GM19239 (cell line): Measurements from ENCODE around the gene SLMAP.

Experiments used
- DNase-seq: peaks from one replicate; pipeline ENCODE4 v3.0.0; 2011; ENCODE audit warnings: low spot score; ENCODE audit not compliant: insufficient read length
- FAIRE-seq: peaks from 2 replicates; lab custom pipeline; 2011; peaks lifted over from hg19 to GRCh38; lab: Jason Lieb, UNC

Gene SLMAP

DNA sequence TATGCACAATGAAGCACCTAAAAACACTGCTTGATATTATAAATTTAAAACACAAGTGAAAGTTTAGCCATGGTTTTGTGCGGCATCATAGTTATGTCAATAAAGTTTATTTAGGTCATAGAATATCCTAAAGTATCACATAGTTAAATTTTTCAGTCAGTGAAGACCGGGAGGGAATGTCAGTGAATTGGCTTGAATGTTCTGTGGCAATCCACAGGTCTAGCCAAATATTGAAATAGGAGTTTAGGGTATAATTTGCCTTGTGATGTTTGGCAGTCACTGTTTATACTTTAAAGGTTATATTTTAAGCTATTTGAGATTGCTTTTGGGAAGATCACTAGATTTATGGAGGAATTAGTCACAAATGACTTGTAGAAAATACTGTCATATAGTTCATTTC is 172.4 kb downstream of the SLMAP start:
- FAIRE-seq, result no peak

DNA sequence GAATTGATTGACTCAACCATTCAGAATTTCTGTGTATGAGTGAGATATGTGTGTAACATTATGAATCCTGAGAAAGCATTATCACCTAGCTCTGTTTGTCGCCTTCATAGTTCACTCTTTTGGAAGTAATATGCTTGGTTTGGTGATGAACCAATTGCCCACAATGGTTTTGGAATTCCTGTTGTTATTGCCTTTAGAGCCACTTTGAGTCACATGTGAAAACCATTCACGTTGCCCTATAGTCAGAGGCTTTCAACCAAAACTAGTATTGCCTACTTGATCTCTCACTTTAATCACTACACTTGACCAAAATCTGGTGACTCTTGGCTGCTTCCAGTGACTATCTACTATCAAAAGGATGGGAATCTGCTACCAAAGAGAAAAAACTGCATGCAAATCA is 173.9 kb downstream of the SLMAP start:
- DNase-seq (no peak), FAIRE-seq (no peak)

More for the DNA sequence above, 172.4 kb downstream of the SLMAP start:
- DNase-seq, result no peak

DNA sequence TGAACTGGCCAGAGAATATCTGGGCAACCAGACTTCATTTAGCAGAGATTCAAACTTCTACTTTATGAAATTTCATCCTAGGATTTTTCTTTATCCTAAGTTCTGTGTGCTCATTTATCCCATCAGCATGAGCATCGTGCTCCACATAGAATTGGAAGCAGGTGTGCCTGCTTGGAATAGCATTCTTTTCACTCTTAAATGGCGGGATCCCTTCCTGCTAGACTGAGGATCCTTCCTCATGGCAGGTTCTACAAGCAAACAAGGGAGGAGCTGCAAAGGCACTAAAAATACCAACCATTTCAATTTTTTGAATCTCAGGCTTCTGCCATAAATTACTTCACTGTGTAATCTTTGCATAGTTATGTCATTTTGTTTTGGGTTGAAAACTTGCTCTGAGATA is 177.5 kb downstream of the SLMAP start:
- FAIRE-seq, result no peak
- no peak for DNase-seq

DNA sequence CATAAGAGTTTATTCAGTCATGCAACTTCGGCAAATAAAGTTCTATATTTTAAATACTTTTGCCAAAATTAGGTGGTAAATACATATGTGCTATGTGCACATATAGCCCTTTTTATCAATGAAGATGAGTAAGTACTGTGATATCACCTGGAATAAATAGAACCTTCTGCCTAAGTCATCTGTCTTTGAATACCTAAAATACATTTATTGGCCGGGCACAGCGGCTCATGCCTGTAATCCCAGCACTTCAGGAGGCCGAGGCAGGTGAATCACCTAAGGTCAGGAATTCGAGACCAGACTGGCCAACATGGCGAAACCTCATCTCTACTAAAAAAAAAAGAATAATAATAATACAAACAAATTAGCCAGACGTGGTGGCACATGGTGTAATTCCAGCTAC is 178.3 kb downstream of the SLMAP start:
- FAIRE-seq, result no peak
- no peak for DNase-seq

DNA sequence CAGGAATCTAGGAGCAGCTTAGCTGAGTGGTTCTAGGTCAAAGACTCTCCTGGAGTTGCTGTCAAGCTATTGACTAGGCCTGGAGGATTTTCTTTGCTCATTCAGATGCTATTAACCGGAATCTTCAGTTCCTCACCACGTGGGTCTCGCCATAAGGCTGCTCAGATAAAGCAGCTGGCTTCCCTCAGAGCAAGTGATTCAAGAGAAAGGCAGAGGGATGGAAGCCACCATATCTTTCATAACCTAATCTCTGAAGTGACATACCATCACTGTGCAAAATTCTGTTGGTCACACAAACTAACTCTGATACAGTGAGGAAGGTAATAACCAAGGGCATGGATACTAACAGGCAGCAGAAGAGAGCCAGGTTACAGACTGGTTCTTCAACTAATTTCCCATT is 179.4 kb downstream of the SLMAP start:
- FAIRE-seq, result no peak
- no peak for DNase-seq

DNA sequence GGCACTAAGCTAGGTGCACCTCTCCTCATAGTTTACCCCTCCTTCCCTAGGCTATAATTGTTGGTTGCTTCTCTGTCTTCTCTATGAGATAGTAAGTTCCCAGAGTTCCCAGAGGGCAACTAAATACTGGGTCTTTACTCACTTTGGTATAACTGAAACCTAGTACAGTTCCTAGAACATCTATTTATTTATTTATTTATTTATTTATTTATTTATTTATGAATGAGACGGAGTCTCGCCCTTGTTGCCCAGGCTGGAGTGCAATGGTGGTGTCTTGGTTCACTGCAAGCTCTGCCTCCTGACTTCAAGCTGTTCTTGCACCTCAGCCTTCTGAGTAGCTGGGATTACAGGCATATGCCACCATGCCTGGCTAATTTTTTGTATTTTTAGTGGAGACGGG is 181.0 kb downstream of the SLMAP start:
- FAIRE-seq, result no peak

DNA sequence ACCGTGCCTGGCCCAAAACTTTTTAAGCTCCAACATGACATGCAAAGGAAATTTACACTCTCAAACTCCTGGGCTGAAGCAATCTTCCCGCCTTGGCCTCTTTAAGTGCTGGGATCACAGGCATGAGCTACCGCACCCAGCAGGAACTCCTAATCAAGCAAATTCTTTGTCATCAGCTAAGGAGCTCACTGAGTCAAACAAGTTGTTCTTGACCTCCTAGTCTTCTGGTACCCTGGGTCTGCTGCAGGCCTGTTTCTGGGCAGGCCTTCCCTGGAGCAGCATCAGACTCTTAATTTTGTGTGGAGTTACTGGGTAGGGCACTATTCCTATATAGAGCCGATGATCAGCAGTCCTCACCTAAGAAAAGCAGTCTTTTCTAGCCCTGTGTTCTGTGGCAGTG is 183.7 kb downstream of the SLMAP start:
- no peak for DNase-seq
- no peak for FAIRE-seq

More for the DNA sequence above, 181.0 kb downstream of the SLMAP start:
- no peak for DNase-seq

DNA sequence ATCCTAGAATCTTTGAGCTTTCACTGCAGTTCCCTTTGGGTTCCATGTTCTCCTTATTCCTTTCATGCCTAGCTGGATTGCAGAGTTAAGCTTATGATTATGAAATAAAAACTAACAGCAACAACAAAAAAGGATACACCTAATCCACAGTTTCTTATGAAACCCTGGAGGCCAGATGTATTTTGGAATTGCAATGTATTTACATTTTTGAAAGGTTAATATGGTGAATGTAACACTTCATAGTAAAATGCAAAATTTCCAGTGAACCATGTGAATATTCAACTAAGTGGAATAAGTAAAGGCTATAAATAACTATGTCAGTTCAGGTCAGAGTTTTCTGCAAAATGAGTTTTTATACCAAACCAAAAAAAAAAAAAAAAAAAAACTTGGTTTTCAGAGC is 186.3 kb downstream of the SLMAP start:
- DNase-seq, result no peak
- FAIRE-seq, result no peak

DNA sequence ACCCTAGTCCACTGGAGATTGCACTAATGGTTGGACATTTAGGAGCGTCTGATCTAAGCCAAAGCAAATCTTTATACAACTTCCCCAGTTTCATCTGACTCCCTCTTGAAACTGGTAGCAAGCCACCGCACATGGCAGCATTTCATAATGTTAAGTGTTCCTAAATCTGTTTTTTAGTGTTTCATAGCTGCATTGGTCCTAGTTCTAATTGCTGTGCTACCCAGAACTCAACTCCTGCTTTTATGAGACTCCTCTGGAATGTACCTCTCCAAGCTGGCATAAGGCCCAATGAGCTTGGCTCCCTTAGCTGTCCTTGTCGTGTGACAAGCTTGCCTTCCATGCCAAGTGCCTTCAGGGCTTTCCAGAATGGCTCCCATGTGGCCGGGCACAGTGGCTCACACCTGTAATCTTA is 186.8 kb downstream of the SLMAP start:
- DNase-seq, result no peak

DNA sequence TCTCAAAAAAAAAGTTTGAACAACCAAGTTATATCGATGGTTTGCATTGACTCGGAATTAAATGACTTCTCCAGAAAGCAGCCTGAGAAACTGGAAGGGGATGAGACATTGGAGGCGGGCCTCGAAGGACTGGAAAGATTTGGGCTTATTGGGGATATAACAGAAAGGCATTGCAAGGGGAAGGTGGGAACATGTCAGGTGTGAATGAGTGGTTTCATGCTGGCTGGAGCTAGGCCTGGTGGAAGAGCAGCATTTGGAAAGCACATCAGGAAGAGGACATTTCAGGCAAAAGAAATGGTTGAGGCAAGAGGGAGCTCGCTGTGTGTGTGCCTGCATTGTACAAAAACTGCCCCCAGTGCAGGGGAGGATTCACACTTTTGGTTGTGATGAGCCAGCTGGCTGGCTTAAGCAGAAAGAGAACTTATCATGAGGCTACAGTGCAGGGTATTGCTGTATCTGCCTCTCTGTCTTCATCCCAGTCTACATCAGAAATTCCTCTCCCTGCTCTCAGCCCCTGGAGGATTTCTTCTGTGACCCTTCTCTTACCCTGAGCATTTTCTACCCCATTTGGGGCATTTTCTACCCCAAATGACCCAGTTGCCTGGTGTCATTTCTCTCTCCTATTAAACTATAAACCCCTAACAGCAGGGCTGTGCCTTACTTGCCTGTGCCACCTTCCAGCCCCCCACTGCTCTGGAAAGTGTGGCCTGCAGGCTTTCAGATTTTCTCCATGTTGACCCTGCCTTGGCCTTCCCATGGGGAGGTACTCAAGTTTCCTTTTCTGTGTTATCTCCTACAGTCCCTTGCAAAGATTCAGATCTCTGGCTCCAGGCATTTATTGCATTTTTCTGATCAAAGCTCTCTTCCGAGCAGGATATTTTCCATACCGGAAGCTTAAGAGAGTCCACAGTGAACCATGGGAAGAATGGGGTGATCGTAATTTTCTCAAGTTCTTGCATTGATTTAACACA is 187.7 kb downstream of the SLMAP start:
- no peak for FAIRE-seq
- no peak for DNase-seq

More for the DNA sequence above, 186.8 kb downstream of the SLMAP start:
- no peak for FAIRE-seq

DNA sequence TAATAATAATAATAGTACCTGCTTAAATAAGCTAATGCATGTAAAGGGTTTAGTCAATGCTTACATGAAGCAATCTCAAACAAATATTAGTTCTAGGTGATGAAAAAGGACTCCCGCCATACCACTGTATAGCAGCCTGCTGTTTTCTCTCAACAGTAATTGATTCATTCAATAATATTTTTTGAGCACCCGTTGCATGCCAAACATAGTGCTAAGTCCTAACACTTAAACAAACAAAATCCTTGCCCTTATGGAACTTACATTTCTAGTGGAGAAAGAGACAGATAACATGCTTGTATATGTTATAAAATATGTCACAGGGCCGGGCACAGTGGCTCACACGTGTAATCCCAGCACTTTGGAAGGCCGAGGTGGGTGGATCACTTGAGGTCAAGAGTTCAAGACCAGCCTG is 190.9 kb downstream of the SLMAP start:
- no peak for DNase-seq
- no peak for FAIRE-seq

DNA sequence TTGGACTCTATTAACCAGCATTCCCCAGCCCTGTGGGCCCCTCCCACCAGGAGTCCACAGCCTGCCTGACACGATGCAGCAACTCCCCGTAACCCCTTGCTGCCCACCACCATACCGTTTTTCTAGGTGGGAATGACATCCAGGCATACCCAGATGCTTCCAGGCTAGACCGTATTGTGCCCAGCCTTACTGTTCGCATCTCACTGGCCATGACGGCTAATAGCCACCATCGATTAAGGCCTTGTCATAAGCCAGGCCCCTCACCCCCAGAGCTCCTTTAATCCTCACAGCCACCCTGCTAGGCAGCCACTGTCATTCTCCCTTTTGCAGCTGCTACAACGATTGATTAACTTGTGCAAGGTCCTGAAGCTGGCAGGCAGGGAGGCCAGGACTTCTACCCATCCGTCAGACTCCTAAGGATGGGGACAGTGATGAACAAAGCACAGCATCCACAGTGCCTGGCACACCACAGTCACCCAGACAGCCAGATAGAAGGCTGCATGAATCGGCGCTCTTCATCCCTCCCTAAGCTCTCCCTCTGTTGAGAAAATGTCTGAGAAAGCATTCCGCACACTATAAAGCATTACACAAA is 192.1 kb downstream of the SLMAP start:
- DNase-seq, result no peak

DNA sequence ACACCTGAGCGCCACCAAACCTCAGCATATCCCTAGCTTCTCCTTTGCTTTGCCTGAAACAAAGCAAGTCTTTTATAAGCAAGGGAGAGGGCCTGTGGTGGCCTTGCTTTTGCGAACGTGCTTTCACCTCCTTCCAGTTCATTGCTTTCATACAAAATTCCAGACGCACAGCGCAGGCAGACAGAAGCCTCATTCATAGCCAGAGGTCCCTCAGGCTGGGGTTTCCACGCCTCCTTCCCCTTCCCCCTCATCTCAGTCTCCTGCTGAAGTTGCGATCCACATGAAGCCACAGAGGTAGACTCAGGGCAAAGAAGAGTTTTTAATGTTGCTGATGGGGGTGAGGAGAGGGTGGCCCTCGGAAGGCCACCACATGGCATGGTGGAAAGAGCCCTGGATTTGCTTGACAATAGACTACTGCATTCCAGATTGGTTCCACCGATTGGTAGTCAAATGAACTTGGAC is 192.7 kb downstream of the SLMAP start:
- no peak for FAIRE-seq
- DNase-seq, result no peak

More for the DNA sequence above, 192.1 kb downstream of the SLMAP start:
- no peak for FAIRE-seq

DNA sequence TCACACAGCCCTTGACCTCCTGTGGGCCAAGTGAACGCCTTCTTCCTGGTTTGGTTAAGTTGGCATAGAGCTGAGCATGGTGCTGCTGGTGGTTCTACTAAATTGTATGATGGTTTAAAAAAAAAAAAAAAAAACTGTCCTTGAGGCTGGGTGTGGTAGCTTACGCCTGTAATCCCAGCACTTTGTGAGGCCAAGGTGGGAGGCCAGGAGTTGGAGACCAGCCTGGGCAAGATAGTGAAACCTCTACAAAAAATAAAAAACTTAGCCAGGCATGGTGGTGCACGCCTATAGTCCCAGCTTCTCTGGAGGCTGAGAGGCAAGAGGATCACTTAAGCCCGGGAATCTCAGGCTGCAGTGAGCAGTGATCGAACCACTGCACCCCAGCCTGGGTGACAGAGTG is 193.2 kb downstream of the SLMAP start:
- no peak for DNase-seq
- FAIRE-seq, result no peak

DNA sequence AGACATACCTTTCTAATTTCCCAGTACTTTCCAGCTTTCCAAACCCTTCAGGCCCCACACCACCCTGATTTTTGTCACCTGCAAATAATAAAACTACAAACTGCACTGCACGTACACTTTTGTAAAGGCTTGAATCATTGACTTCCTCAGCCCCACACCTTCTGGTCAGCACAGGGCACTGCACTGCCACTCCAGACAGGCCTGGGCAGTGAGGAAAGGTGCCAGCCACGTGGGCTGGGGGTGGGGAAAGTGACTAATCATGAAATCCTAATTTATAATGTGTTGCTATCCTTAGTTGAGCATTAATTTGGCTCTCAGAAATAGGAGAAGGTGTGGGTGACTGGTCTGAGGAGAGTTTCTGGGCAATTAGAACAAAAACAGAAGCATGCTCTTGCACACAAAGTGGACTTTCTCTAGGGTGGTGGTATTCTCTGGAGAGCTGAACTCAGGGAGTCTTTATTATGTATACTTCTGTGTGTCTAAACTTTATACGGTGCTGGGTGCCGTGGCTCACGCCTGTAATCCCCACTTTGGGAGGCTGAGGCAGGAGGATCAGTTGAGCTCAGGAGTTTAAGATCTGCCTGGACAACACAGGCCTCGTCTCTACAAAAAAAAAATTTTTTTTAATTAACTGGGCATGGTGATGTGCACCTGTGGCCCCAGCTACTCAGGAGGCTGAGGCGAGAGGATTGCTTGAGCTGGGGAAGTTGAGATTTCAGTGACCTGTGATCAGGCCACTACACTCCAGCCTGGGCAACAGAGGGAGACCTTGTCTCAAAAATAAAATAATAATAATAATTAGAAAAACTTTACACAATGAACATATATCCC is 193.9 kb downstream of the SLMAP start:
- no peak for DNase-seq
- no peak for FAIRE-seq

DNA sequence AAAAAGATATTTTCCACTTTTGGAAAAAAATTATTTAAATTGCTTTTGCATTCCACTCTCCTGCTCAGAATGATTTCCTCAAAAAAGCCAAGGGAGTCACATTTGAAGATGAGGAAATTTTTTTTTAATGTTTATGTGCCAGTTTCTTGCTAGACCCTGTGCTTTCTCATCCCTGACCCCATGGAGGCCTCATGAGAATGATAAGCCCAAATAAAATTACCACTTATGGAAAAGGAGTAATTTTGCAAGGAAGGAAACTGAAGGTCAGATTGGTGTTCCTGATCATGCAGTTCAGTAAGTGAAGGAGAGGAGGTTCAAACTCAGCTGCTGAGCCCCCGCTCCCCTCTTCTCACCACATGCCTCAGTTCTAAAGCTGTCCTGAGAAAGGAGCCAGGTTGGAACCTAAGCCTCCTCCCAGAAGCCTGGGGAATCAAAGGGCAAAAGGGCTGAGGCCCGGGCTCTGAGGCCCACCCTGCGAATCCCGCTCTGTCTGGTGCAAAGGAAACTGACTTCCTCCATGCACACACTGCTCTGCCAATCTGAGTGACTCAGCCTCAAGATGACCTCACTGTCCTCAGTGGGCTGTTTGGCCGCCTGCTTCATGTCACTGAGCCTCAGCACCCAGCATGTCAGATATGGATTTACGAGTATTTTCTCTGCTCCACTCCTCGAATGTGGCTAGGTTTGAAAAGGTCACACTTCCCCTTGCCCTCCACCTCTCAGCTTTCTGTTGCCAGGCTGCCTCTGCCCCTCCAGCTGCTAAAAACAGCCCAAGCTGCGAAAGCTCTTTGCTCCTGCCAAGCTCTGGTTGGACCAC is 195.2 kb downstream of the SLMAP start:
- FAIRE-seq (no peak), DNase-seq (no peak)

DNA sequence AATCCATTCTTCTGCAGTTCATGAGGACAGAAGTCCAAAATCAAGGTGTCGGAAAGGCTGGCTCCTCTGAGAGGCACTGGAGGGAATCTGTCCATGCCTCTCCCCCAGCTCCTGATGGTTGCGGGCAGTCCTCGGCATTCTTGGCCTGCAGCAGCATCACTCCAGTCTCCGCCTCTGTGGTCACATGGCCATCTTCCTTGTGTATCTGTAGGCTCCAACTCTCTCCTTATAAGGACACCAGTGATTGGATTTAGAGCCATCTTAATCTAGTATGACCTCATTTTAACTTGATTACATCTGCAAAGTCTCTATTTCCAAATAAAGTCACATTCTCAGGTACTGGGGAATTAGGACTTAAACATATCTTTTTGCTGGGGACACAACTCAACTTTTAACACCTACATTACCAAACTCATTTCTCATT is 196.1 kb downstream of the SLMAP start:
- DNase-seq, result no peak
- no peak for FAIRE-seq

DNA sequence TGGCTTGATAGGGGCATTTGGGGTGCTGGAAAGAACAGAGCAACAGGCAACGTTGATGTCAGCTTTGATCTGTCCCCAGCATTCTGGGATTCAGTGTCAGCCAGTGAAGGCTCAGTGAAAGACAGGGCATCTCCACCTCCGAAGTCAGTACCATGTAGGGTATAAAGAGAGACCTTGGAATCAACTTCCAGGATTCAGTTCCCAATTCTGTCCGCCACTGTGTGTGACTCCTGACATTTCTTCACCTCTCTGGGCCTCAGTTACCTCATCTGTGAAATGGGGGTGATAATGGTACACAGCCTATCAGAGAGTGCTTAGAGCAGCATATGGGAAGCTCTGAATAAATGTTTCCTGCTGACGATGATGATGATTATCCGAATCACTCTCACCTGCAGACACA is 196.5 kb downstream of the SLMAP start:
- DNase-seq (no peak), FAIRE-seq (no peak)

DNA sequence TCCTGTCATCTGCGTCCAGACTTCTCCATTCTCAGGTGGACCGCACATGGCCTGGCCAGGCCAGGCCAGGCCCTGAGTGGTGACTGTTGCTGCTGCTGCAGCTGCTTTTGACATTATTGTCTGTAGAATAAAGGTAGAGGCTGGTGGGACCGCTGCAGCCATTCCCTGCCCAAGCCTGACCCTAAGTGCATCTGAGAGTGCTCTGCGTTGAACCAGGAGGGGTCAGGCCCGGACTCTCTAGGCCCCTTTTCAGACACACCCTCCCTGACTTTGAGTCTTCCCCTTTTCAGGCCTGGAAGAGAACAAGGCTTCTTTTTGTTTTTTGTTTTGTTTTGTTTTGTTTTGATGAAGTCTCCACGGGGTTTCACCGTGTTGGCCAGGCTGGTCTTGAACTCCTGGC is 197.5 kb downstream of the SLMAP start:
- DNase-seq (no peak), FAIRE-seq (no peak)
